ENCODE results near the gene ANKRD24. TPM values are rescaled to one million over a fixed set of nuclear protein-coding genes. Genes with fewer than 3 reads are reported as not detected.

ANKRD24 gene
- polyA plus RNA-seq, 1 of the 3 experiments (the other 2 are of a cell fraction) = 0.87 TPM

GRCh38 chr19:4234142-4234861 lies 51.8 kb downstream of the ANKRD24 start:
- POLR2A ChIA-PET = interaction anchor here (0.6 to 1.4 kb wide), 2 partner anchors 12 to 39 kb away, joined by 4 read pairs; partner anchors contain the start of gene YJU2
- no peaks in the 10 kb centered on the region for H3K36me3 ChIP-seq (replicated peaks in 1 of 2; ENCODE audit: control insufficient read depth in 1 of 2, insufficient read depth in 2 of 2, low read length in 1 of 2)
- no peaks in the 10 kb centered on the region for H3K9me2 ChIP-seq
- H3K9me3 ChIP-seq = no peaks in the 10 kb centered on the region
- CTCF ChIA-PET = interaction anchor here (0.6 to 2.5 kb wide), 14 partner anchors 9 to 341 kb away, joined by 3 to 10 read pairs (median 4); partner anchors contain the start of gene YJU2
- no peaks in the 10 kb centered on the region for H3K27me3 ChIP-seq (ENCODE audit: insufficient read depth)
- no peaks in the 10 kb centered on the region for H3F3A ChIP-seq (replicated peaks; ENCODE audit: insufficient read depth)
- no peak overlapping the region for H2AFZ ChIP-seq (ENCODE audit: low read depth)
- H3K79me2 ChIP-seq (ENCODE audit: insufficient read depth) = no peaks in the 10 kb centered on the region
- H3K4me2 ChIP-seq = no peak overlapping the region
- no peak overlapping the region for H3K27ac ChIP-seq (ENCODE audit: low read depth in 2 of 2, low read length in 1 of 2)
- peaks cover 0 to 3% of the 10 kb centered on the region in 2 experiments; a peak in 1 of 4 replicates for H3K4me1 ChIP-seq (ENCODE audit: control insufficient read depth in 1 of 2, insufficient read depth in 2 of 2, low read depth in 1 of 2, low read length in 1 of 2)
- no peak overlapping the region for H3K9ac ChIP-seq
- H3K4me3 ChIP-seq (ENCODE audit: low read depth in 2 of 2, low read length in 1 of 2) = no peak overlapping the region
- DNase-seq = no peak
- H4K20me1 ChIP-seq (ENCODE audit: insufficient read depth) = no peaks in the 10 kb centered on the region
- WGBS (ENCODE audit: low lambda C conversion rate) = 77% methylated on average over 21 of the region's 21 CpGs
- TF ChIP-seq MAX (IDR thresholded peaks at IDR 0.05; ENCODE audit: low read depth) = no peak
- TF ChIP-seq CTCF (IDR thresholded peaks at IDR 0.05) = no peak
- TF ChIP-seq, protein P1, sequence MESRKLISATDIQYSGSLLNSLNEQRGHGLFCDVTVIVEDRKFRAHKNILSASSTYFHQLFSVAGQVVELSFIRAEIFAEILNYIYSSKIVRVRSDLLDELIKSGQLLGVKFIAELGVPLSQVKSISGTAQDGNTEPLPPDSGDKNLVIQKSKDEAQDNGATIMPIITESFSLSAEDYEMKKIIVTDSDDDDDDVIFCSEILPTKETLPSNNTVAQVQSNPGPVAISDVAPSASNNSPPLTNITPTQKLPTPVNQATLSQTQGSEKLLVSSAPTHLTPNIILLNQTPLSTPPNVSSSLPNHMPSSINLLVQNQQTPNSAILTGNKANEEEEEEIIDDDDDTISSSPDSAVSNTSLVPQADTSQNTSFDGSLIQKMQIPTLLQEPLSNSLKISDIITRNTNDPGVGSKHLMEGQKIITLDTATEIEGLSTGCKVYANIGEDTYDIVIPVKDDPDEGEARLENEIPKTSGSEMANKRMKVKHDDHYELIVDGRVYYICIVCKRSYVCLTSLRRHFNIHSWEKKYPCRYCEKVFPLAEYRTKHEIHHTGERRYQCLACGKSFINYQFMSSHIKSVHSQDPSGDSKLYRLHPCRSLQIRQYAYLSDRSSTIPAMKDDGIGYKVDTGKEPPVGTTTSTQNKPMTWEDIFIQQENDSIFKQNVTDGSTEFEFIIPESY (IDR thresholded peaks at IDR 0.05; ENCODE audit: borderline replicate concordance, low read depth) = no peak
- TF ChIP-seq SMC3 (IDR thresholded peaks at IDR 0.05; ENCODE audit: low read depth, low read length) = no peak
- no peak for TF ChIP-seq IRF3 (IDR thresholded peaks at IDR 0.05; ENCODE audit: low read depth, low read length)
- no peak for TF ChIP-seq NRF1 (IDR thresholded peaks at IDR 0.05; ENCODE audit: low read depth, low read length)
- TF ChIP-seq ELF1 (IDR thresholded peaks at IDR 0.05) = no peak
- TF ChIP-seq NFIC (IDR thresholded peaks at IDR 0.05; ENCODE audit: borderline replicate concordance) = no peak
- TF ChIP-seq JUND (IDR thresholded peaks at IDR 0.05) = no peak
- no peak for TF ChIP-seq FOSL2 (IDR thresholded peaks at IDR 0.05; ENCODE audit: borderline replicate concordance, low read depth)
- TF ChIP-seq TCF12 (IDR thresholded peaks at IDR 0.05) = no peak
- TF ChIP-seq, protein P2, sequence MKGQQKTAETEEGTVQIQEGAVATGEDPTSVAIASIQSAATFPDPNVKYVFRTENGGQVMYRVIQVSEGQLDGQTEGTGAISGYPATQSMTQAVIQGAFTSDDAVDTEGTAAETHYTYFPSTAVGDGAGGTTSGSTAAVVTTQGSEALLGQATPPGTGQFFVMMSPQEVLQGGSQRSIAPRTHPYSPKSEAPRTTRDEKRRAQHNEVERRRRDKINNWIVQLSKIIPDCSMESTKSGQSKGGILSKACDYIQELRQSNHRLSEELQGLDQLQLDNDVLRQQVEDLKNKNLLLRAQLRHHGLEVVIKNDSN (IDR thresholded peaks at IDR 0.05; ENCODE audit: borderline replicate concordance, low read depth) = no peak

All from SK-N-SH (cell line).